ENCODE results near the gene MYO19.

MYO19 gene

GRCh38 chr17:36534840-36535668 is at the start of gene MYO19, which contains the start of gene PIGW:
Gene MYO19 (minus strand): TSS chr17:36534868. CDS start chr17:36532538, 2,330 bp downstream.
Gene PIGW (plus strand): TSS chr17:36534987. CDS start chr17:36537102, 2,115 bp downstream.
- peak; percentile 91 for DNase-seq (ENCODE audit: low spot score)
- no peak for TF ChIP-seq CTCF (conservative IDR thresholded peaks at IDR 0.05; ENCODE audit: low read depth)
- peak within 1 kb of the TSS; percentile 99 for H3K27ac ChIP-seq
- CTCF ChIA-PET: interaction anchor here (0.5 to 0.7 kb wide), 5 partner anchors 53 to 1974 kb away, joined by 3 to 8 read pairs (median 3); partner anchors contain the start of gene MRM1
- POLR2A ChIA-PET (ENCODE audit: low non-redundant PET): interaction anchor here (2.1 kb wide), 1 partner anchor 10 kb away, joined by 7 read pairs; the partner anchor contains the start of gene GGNBP2

GRCh38 chr17:36583787-36584186 is 49.1 kb upstream of the MYO19 start:
- TF ChIP-seq CTCF (conservative IDR thresholded peaks at IDR 0.05; ENCODE audit: low read depth): no peak
- DNase-seq (ENCODE audit: low spot score): no peak
- ChIA-PET CTCF (interaction anchor here (0.7 kb wide), 1 partner anchor 186 kb away, joined by 5 read pairs; no protein-coding TSS in a partner anchor), POLR2A (ENCODE audit: low non-redundant PET) (no interaction called here)
- no peak overlapping the region for H3K27ac ChIP-seq

GRCh38 chr17:36578671-36579070 is 44.0 kb upstream of the MYO19 start:
- ChIA-PET CTCF (no interaction called here), POLR2A (ENCODE audit: low non-redundant PET) (no interaction called here)
- no peak for DNase-seq (ENCODE audit: low spot score)
- no peak overlapping the region for H3K27ac ChIP-seq
- no peak for TF ChIP-seq CTCF (conservative IDR thresholded peaks at IDR 0.05; ENCODE audit: low read depth)

- ChIA-PET CTCF (no interaction called here), POLR2A (ENCODE audit: low non-redundant PET) (no interaction called here)
- DNase-seq (ENCODE audit: low spot score): no peak
- no peak for TF ChIP-seq CTCF (conservative IDR thresholded peaks at IDR 0.05; ENCODE audit: low read depth)
- no peak overlapping the region for H3K27ac ChIP-seq
Observed at GRCh38 chr17:36576793-36577192, 42.1 kb upstream of the MYO19 start.

GRCh38 chr17:36575028-36575427 is 40.4 kb upstream of the MYO19 start:
- DNase-seq (ENCODE audit: low spot score): no peak
- POLR2A ChIA-PET (ENCODE audit: low non-redundant PET): no interaction called here
- no peak overlapping the region for H3K27ac ChIP-seq
- no peak for TF ChIP-seq CTCF (conservative IDR thresholded peaks at IDR 0.05; ENCODE audit: low read depth)
- CTCF ChIA-PET: no interaction called here

- ChIA-PET CTCF (no interaction called here), POLR2A (ENCODE audit: low non-redundant PET) (no interaction called here)
- H3K27ac ChIP-seq: no peak overlapping the region
Observed at GRCh38 chr17:36566081-36566480, 31.4 kb upstream of the MYO19 start.

More at GRCh38 chr17:36566081-36566480, 31.4 kb upstream of the MYO19 start:
- TF ChIP-seq CTCF (conservative IDR thresholded peaks at IDR 0.05; ENCODE audit: low read depth): no peak
- DNase-seq (ENCODE audit: low spot score): no peak
